GM13977 (cell line): Measurements from ENCODE around the gene GPC5.
"Not testable (repeated sequence)": the region's sequence is repeated elsewhere in the genome, so short reads cannot be mapped to it uniquely, and the experiment has no call there.

ENCODE experiments used
- DNase-seq: peaks from one replicate; pipeline ENCODE4 v3.0.0; 2012; ENCODE audit warnings: low spot score
- CTCF ChIP-seq: IDR thresholded peaks from 2 replicates; pipeline ENCODE4 v1.5.1; 2012; ENCODE audit warnings: mild to moderate bottlenecking, control low read depth; ENCODE audit not compliant: insufficient read depth; ENCODE audit errors: extremely low read depth, missing control alignments
- in situ Hi-C: fragments of 300-500 bp; cut with MboI; formaldehyde crosslinking; loops from one replicate; pipeline ENCODE4 v1.12.0; 2022; ENCODE audit warnings: low sequenced_read_pairs, low pct_unique_long_range_greater_than_20kb, mixed read lengths, inconsistent platforms; ENCODE audit not compliant: unreplicated experiment

GPC5 gene

DNA sequence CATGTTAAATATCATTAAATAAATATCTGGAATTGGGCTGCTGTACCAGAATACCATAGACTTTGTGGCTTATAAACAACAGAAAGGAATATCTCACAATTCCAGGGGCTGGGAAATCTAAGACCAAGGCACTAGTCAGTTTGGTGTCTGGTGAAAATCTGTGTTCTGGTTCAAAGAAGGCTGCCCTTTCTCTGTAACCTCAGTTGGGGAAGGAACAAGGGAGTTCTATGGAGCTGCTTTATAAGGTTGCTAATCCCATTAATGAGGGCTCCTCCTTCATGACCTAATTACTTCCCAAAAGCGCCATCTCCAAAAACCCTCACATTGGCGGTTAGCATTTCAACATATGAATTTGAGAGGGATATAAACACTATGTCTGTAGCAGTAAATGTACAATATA, 480.9 kb downstream of the GPC5 start:
- in situ Hi-C loops, result no loop called here
- no peak for TF ChIP-seq CTCF
- DNase-seq, result no peak

- DNase-seq, result no peak
- in situ Hi-C loops, result no loop called here
- TF ChIP-seq CTCF, result no peak
Observed at GRCh38 chr13:91882918-91883317, 484.5 kb downstream of the GPC5 start.

GRCh38 chr13:91889641-91890040, 491.2 kb downstream of the GPC5 start:
- in situ Hi-C loops, result no loop called here
- no peak for TF ChIP-seq CTCF

DNA sequence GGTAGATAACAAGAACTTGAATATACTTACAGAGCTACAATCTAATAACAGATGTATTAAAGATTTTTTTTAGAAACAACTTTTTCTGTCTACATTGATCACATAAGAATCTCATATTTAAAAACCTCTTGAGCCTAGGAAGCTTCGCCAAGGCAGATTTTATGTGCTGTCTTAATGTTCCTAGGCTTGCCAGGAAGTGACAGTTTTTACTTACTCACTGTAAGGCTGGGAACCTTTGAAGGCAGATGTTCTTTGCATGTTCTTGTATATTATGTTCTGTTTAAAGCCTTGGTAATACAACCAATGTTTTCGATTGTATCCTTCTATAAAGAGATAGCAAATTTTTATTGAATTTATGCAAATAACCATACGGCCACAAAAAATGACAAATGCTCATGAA, 492.7 kb downstream of the GPC5 start:
- TF ChIP-seq CTCF, result no peak
- in situ Hi-C loops, result no loop called here
- no peak for DNase-seq

More at GRCh38 chr13:91889641-91890040, 491.2 kb downstream of the GPC5 start:
- DNase-seq, result no peak

DNA sequence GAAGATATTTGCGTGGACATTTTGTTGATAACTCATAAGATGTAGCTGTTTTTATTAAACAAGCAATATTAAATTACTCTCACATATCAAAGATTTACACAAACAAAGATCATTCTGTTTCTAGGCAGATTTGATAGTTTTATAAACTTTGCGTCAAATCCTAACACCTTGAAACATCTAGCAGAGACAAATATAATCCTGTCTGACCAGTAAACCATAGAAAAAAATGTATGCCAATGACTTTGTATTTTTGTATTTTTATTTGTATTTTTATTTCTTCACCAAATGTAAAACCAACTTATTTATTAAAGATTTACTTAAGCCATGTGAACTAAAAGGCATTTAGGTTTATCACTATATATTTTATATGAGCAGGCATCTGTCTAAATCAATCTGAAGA, 494.6 kb downstream of the GPC5 start:
- TF ChIP-seq CTCF, result no peak
- DNase-seq, result no peak
- in situ Hi-C loops, result no loop called here

DNA sequence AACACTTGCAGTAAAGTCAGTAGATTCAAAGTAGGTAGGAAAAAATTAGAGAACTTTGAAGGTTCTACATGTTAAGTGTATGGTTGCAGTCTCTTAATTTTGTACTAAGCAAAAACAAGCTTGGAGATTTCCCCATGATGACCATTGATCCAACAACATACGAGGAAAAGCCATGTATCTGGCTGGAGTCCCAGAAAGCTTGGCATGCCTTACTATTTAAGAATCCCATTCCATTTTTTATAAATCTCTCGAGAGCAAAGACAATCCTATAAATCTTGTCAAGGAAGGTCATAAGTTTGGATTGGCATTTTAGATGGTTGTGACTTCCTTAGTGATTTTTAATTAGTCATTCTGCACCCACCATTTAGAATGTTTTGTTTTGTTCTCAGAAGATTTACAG, 495.9 kb downstream of the GPC5 start:
- in situ Hi-C loops, result no loop called here
- no peak for DNase-seq
- TF ChIP-seq CTCF, result no peak

DNA sequence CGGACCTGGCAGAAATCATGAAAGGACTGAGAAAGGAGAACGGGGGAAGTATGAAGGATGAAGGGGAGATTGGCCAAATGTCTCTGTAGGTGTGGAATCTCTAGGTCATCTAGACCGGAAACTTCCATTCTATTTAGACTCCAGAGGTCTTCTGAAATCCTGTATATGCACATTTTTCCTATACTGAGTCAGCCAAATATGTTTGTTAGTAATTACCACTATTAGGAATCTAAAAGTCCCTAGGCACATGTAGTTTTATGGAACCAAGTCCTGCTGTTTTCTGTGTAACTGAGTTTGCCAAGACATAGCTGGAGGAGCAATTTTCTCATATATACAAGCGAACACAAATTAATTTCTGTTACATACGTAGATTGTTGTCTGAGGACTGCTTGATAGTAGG, 498.1 kb downstream of the GPC5 start:
- DNase-seq, result no peak
- in situ Hi-C loops, result no loop called here
- TF ChIP-seq CTCF, result no peak

- in situ Hi-C loops, DNase-seq: not testable (repeated sequence)
Observed at GRCh38 chr13:91898986-91899385, 500.6 kb downstream of the GPC5 start.
